Activated CD8-positive, alpha-beta memory T cell treated with anti-CD3 and anti-CD28 coated beads for 24 hours (primary cell): ENCODE measurements around the gene CAMKMT.
"Not testable (repeated sequence)": the region's sequence is repeated elsewhere in the genome, so short reads cannot be mapped to it uniquely, and the experiment has no call there.

Experiments used
- DNase-seq: peaks from one replicate; pipeline ENCODE4 v3.0.0-alpha.2; 2020

CAMKMT gene

DNA sequence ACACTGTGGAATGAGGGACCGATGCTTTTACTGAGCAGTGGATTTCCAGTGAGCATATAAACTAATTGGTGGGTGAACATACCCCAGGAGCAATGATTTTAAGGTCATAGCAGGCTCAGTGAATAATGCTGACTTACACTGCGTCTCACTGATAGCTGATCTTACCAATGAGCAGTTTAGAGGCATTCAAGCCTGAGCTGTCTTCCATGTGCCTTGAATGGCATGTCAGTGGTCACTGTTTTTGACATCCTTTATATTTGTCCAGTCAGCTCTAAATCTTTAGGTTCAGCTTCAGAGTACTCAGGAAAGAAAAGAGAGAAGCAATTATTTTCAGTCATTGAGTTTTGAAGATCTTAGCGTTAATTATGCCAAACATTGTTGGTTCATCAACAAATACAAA, 88.3 kb downstream of the CAMKMT start:
- no peak for DNase-seq

DNA sequence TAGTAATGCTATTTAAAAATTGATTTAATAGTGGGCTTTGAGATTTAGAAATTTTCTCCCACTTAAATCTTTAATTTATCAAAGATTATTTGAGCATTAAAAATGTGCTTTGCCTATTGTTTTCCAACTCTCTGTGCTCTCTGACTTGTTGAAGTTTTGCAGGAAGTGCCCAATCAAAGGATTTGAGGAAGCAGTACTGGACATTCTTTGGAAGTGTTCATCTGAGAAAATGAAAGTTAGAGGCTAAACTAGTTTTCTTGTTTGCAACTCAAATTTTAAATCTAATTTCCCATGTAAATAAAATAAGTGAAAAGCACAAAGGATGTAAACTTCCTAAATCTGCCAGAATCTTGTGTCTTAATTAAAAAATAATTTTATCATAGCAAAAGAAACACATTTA, 89.1 kb downstream of the CAMKMT start:
- no peak for DNase-seq

DNA sequence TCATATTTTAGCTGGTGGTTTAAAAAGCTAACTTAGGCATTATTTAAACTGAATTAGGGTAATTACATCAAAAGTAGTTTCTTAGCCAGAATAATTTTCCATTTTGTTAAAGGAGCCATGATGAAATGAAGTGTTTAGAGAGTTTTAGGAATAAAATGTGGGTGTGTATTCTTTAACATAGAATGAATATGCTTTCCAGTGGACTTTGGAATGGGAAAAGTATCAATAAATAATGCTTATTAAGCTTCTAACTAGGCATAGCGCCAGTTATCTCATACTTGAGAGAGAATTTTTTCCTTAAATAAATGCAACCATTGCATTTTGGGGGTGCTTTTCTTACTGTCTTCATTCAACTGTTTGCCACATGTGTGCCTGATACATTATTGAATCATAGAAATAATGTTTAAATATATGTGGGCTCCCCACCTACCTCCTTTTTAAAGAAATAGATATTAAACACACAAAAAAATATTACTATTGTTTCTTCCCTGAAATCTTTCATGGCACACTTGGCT, 90.4 kb downstream of the CAMKMT start:
- no peak for DNase-seq

DNA sequence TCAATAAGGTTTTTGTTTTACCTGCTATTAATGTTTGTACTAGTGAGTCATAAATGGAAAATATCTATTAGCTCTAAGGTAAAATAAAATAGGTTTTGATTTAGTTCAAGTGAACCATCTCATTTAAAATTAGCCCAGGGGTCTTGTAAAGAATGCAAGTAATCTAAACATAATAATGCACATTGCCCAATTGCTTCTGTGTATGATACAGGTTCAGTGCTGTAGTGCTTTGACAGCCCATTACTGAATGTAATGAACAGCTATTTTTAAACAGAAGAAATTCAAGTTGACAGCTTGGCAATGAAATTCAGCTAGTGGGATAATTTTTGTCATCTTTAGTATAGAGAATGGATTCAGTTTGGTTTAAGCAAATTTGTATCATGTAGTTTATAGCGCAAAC, 91.5 kb downstream of the CAMKMT start:
- DNase-seq, result no peak

DNA sequence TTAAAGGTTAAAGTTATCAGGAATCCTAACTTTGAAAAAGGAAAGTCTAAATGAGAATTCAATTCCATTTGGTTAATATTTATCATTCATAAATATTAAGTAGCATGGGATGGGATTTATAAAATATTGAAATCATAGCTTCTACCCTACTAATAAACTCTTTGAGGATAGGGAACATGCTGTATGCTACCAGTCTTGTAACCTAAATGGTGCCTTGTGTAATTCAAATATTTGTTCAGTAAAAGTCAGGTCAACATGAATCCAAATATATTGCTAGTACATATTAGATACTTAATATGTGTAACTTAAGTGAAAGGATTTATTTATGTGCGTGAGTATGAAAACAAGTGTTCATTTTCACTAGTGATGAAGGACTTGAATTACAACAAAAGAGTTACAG, 94.1 kb downstream of the CAMKMT start:
- DNase-seq, result no peak

DNA sequence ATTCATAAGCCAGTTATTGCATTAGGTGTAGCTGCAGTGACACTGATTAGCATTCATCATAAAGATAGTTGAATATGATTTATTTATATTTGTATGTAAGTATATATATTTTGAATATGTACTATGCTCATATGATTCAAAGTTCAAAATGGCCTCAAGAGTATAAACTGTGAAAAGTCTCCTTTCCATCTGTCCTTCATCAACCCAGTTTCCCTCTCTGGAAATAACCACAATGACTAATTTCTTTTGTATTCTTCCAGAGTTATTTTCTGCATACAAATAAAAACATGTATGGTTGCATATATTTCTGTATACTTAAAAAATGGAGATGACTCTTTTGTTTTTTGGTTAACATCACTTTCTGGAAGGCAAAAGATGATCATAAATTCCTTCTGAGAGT, 95.2 kb downstream of the CAMKMT start:
- no peak for DNase-seq

DNA sequence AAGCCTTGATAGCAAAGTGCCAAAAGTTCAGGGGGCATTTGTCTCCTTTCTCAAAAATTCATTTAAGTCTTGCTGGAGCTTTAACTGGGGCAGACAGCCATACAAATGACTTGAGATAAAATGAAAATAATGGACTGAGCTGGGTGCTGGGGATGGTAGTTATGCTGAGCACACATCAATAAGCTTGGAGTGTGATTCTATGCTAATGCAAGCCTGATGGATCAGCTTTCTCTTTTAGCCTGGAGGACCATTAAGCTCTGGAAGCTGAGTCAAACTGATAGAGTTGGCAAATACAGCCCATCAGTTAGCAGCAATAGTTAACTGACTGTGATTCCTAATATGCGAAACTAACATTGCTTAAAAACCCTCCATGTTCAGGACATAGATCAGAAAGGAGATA, 98.0 kb downstream of the CAMKMT start:
- DNase-seq, result no peak

DNA sequence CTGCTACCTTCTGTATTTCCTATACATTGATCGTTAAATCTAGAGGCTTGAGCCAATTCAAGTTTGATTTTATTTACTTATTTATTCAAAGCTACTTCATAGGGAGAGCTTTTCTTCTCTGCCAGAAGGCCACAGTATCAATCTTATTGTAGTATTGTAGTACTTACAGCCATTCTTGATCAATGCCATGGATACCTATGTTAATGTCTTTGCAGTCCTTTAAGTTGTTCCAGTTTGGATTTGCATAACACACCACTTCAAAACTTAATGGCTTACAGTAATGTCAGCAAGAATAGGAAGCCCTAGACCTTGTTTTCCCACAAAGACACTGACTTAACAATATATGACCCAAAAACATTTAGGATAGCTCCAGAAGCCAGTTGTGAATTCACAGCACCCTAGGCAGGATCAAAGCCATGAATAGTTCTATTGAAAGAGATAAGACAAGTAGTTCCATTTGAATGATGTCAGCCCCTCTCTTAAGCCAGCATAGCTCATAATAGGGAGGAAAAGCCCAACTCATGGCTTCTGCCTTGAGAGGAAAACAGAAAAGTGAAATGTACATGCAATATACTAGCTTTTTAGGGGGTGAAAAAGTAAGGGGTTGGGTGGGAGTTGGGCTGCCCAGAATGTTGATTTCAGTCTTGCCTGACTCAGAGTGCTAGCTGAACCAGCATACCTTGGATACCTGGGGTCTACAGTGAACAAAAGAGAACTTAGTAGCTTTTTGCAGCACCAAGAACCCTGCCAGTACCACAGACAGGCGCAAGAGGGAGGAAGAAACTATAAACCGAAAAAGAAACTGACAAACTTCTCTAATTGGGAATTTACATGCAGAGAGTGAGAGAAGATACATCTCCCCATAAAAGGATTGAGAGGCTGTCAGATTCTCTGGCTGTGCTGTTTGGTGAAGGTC, 101.4 kb downstream of the CAMKMT start:
- DNase-seq, result no peak

DNA sequence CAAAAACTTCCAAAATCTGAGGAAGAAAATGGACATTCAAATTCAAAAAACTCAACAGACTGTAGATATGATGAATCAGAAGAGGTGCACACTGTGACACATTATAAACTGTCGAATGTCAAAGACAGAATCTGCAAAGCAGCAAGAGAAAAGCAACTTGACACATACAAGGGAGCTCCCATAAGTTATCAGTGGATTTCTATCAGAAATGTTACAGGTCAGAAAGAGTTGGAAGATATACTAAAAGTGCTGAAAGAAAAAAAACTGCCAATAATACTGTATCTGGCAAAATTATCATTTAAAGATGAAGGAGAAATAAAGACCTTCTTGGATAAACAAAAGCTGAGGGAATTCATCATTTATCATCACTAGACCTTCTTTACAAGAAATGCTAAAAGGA, 102.7 kb downstream of the CAMKMT start:
- no peak for DNase-seq

DNA sequence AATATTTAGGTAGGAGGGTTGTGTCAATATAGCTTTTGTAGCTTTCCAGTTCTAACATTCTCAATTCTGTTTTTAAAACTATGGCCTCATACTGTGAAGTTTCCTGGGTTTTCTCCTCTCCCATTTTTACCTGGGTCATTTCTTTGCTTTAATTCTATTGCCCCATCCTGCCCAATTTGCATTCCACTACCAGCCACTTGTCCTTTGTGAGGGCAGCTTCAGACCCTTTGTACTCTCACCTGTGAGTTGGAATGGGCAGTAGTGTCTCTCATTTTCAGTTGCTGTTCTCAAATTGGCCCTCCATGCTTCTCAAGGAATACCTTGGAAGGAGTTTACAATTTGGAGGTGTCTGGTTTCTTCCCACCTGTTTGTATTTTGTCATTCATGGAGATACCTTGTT, 108.4 kb downstream of the CAMKMT start:
- no peak for DNase-seq

DNA sequence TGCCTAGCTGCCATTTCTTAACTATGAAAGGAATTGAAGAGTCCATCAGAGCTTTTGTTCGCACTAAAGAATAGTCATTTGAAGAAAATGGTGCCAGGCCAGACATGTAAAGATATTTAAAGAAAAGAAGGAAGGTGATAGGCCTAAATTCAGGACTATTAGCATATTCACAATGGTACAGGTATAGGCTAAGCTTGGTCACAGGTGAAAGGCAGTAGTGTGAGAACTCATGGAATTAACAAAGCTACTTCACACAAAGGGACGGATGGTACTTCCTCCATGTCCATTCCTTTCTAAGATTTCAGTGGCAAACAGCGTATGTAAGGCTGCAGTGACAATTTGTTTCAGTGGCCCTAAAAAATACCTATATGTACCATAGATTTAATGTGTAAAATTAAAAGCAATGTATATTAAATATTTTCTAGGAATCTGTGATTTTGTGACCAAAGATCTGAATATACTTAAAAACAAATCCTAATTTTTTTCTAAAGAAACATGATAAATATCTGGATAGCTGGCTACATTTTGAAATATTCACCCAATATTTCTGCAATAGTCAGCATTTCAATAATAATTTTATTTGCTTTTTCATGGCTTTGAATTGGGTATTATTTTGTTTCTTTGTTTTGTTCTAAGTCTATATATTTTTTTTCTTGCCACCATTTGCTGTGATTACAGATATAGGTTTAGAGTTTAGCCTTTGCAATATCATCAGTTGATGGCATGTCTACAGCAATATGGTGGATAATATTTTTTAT, 116.1 kb downstream of the CAMKMT start:
- DNase-seq, result no peak

DNA sequence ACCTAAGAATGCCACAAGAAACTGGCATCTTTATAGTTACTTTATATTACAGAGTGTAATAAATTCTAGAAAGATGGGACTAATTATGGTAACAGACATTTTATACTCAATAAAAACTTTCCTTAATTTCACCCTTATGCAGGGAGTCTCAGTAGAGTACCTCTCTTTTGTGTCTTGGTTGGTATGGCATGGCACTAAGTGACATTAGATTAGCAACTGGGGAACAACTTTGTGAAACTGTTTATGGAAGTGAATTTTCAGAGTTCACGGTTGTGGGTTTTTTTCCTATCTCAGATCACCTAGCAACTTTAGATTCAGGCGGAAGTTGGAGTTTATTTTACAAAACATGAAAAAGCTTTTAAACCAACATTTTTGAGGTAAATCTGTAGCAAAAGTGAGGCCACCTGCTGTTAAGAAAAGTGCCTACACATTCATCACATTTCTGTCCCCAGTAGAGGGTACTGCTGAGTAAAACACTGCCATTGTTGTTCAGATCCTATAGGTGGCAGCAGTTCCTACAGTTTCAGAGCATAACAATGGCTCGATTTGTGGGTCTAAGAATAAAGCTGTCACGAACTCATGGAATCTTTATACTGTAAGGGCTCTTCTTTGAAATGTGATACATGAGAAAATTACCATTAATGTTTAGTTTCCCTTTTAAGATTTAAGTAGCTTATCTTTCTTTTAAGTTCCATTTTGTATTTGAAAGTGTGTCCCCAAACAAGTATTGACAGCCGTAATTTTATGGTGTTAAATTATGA, 117.6 kb downstream of the CAMKMT start:
- no peak for DNase-seq

DNA sequence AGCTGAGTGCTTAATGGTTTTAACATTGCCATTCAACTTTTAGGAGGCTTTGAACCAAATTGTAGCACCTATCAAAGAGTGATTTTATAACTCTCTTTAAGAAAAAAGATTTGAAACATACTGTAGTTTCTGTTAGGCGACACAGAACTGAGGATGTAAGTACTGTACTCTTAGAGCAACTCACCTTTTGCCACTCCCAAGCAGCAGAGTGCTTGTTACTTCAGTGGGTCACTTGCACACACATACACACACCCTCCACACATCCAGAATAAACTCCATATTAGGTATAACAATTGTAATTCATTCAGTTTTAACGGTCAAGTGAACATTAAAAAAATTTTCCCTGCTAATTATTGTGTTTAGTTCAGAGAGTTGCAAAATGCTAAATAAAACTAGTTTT, 118.3 kb downstream of the CAMKMT start:
- DNase-seq, result no peak

DNA sequence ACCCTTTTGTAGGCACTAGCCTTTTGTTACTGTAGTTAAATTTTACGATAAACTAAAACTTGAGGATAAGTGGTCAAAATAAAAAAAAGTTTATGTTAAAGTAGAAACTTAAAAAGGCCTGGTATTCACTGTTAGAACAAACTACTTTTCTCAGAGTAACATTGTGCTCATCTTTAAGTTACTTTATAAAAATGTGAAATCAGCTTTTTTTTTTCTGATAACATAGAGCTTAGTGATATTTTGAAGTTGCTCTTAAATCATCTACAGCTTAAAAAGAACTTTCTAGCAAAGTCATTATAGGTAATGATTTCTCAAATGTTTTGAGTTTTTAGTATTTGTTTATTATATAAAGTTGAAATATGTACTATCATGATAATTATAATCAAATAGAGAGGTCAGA, 125.3 kb downstream of the CAMKMT start:
- no peak for DNase-seq

DNA sequence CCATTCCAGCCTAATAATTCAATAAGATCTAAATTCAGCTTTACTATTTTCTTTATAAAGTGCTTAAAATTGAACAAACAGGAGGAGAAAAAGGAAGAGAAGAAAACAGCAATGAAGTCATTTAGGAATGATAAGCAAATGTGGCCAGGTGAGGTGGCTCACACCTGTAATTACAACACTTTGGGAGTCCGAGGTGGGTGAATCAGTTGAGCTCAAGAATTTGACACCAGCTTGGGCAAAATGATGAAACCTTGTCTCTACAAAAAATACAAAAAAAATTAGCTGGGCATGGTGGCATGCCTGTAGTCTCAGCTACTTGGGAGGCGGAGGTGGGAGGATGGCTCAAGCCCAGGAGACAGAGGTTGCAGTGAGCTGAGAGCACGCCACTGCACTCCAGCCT, 129.0 kb downstream of the CAMKMT start:
- DNase-seq, result no peak

DNA sequence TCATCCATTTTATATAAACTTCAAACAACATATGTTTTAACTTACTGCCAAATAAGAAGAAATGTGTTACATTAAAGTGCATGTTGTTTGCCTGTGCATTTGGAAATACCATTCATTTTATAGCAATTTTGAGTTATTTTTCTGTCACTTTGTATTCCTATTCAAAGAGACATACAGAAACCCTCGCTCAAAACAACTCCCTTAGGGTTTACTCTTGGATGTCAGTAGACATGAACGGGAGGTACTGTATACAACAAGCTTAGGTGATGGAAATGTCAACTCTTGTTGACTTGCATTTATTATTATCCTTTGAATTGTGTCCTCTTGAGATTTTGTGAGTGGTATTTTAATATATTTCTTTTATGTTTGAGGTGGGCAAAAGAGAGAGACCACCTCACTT, 132.3 kb downstream of the CAMKMT start:
- no peak for DNase-seq

DNA sequence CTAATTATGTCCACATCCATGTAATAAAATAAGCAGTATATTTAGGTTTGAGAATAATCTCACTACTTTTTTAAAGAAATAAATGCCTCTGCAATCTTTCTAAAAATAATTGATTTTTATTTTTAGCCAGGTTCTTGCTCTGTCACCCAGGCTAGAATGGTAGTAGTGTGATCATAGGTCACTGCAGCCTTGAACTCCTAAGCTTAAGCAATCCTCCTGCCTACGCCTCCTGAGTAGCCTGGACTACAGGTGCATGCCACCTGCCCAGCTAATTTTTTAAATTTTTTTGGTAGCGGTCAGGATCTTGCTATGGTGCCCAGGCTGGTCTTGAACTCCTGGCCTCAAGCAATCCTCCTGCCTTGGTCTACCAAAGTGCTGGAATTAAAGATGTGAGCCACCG, 133.3 kb downstream of the CAMKMT start:
- no peak for DNase-seq

DNA sequence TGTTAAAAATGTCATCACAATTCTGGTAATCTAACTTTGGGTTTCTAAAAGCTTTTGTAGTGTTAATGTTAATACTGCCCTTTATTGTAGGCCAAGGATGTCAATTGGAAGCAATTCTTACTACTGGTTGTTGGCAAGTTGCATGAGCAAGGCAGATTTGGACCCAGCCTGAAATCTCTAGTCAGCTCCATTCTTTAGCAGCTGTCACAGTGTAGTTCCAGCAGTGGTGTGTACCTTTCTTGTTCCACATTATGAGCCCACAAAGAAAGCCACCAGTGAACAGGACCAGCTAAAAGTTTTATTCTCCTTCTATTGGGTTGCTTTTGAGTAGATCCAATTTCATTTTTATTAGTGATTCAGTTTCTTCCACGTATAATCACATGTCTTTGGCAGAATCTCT, 133.8 kb downstream of the CAMKMT start:
- DNase-seq, result no peak

DNA sequence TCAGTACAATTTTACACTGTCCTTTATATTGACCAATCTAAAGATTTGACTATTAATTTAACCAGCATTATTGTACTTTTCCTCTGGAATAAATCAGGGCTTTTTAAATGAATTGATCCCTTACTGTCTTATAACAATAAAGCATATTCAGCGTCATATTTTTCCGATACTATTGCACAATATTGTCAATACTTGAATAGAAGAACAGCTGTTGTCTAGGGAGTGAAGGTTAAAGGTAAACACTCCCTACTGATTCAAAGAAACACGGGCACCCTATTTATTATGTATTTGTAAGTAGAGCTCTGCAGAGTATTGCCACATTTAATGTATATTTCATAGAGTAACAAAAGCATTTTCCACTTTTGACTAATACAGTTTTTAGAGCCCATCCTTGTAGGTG, 134.4 kb downstream of the CAMKMT start:
- no peak for DNase-seq

DNA sequence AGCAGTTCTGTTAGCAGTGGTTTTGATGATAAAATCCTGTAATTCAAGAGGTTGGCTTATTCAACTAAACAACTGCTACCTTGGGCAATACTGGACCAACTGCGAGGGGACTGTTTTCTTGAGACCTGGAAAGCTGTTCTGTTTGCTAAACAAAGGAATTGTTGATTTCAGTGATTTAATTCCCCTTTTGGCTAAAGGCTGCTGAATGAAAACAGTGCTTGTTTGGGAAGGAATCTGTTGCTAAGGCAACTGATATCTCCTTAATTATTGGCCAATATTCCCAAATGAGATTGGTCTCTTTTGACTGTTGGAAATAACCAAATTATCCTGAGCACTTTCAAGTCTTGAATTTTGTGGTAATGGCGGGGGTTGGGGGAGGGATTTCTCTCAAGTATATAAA, 136.8 kb downstream of the CAMKMT start:
- DNase-seq, result no peak

DNA sequence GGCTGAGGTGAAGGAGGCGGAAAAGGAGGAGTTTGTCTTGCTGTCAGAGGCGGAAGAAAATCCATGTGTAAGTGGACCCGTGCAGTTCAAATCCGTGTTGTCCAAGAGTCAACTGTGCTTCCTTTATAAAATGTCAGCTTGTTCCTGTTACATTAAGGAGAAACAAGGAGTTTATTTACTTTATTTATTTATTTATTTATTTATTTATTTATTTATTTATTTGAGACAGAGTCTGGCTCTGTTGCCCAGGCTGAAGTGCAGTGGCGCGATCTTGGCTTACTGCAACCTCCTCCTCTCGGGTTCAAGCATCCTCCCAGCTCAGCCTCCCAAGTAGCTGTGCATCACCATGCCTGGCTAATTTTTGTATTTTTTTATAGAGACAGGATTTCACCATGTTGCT, 143.9 kb downstream of the CAMKMT start:
- DNase-seq, result not testable (repeated sequence)

DNA sequence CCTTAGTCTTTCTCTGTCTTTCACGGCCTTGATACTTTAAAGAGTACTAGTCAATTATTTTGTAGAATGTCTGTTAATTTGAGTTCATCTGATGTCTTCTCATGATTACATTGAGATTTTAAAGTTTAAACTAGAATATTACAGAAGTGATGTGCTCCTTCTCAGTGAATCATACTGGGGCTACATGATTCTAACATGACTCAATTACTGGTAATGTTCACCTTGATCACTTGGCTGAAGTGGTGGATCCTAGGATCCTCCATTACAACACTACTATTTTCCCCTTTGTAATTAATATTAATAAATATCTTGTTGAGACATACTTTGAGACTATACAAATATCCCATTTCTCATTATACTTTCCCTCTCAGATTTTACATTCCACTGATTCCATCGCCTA, 148.5 kb downstream of the CAMKMT start:
- no peak for DNase-seq

DNA sequence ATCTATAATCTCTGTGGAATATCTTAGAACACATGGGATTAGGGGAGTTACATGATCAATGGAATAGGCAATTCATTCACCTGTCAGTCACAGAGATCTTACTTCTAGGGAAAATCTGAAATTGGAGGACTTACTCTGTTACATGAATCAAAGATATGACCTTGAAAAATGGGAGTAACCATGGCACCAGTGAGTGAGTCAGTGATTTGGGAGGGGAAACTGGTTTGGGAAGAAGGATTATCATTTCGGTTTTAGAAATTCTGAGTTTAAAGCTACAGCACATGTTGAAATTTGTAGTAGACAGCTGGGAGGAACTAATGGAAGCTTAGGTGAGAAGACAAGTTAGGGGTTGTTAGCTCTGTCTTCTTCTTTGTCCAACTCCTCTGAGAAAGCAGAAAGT, 153.7 kb downstream of the CAMKMT start:
- no peak for DNase-seq
